ENCODE results near the gene ABHD1.
"Not testable (repeated sequence)": the region's sequence is repeated elsewhere in the genome, so short reads cannot be mapped to it uniquely, and the experiment has no call there.

Gene ABHD1

DNA sequence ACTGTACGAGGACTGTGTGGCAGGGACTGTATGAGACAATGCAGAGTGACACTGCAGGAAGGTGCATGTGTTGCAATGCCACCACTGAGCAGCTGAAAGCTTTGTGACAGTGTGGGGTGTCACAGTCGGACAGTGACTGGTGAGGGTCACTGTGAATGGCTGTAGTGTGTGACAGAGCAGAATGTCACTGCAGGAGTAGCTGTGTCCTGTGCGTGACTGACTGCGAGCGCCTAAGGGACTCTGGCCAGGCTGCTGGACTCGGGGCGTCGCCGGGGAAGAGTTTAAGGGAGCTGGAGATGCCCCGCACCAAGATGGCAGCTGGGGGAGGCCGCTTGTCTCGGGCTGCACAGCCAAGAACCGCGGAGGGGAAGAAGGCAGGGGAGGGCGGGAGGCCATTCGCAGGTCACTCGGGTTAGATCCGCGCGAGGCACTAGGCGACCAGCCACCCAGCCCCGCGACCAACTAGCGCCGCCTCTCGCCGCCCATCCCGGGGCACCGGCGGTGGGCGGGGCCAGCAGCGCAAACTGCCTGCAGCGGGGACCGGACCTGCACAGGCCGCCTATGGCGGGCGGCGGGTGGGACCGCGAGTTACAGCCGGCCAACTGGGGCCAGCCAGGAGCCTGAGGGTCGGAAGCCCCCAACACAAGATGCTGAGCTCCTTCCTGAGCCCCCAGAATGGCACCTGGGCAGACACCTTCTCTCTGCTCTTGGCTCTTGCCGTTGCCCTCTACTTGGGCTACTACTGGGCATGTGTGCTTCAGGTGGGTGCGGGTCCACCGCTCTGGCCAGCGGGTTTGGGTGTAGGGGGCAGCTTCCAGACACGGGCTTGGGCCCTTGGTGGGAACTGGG, at the start of gene ABHD1:
Gene ABHD1, plus strand, starts transcription at position 514 of the 849 bp plus-strand sequence. Its CDS starts 134 bp downstream, at position 648.
- DNase-seq, result peak; percentile 38 to 47

DNA sequence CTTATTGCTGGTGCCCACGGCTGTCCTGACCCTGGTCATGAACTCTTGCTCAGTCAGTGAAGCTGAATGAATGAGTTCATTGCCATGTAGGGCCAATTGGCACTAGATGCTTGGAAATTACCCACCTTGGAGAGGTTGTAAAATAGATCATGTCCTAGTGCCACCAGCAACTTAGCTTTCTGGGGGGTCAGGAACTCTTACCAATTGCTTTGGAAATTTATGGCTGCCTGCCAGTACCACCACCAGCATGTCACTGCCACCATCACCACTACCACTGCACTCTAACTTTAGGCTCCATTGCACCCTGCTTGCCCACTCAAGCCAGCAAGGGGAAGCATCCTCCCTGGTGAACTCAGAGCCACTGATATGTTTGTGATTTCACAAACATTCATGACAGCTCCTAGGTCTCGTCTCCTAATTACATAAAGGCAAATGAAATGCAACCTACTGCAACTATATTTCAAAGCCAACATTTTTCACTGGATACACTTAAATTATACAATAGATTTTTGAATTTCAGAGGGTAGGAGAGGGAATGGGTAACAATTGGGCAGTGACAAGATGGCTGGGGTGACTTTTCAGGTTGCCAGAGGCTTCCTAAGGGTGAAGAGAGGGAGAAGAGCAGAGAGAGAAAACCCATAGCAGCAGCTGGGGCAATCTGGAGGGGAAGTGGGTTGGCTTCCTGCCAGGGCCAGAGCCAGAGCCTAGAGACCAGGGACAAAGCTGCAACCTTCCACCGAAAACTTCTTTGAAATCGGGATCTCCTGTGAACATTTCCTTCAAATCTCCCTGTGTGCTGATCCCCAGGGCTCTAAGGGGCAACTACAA, 48.7 kb upstream of the ABHD1 start:
- peak in 1 of 2 donors; percentile 56 for DNase-seq

DNA sequence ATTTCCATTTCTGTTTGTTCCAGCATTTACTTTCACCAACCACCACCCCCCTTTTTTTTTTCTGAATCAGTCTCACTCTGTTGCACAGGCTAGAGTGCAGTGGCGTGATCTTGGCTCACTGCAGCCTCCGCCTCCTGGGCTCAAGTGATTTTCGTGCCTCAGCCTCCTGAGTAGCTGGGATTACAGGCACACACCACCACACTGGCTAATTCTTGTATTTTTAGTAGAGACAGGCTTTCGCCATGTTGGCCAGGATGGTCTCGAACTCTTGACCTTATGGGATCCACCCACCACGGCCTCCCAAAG, 48.1 kb upstream of the ABHD1 start:
- not testable (repeated sequence) for DNase-seq

DNA sequence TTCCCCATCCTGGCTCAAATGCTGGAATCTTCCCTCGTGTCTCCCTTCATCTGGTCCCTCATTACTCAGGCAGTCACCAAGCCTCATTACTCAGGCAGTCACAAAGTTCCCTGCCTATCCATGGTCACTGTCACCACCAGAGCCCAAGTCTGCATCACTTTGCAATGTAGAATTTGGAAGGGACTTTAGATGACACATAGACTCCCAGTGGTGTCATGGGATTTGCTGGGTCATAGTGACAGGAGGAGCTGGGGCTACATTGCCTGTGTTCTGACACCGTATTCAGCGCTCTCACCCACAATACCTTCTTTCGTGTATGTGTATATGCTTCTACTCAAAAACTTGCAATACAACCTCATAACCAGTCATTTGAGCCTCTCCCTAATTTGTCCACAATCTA, 47.3 kb upstream of the ABHD1 start:
- peak in 1 of 2 donors; percentile 66 for DNase-seq

DNA sequence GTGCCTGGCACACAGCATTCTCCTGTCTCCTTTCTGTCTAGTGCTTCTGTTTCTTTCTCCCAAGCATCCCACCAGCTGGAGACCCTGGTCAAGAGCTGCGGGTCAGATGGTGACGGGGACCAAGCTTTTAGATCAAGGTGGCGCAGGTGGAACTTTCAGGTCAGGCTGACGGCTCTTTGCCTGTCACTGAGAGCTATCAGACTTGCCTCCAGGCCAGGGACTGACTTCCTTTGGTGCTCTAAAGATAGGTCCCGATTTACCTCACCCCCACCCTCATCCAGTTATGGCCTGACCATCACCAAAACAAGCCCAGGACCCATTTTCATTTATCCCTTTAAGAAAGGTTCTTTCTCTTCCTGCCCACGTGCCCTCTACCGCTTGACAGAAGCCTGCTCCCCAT, 46.4 kb upstream of the ABHD1 start:
- no peak for DNase-seq

DNA sequence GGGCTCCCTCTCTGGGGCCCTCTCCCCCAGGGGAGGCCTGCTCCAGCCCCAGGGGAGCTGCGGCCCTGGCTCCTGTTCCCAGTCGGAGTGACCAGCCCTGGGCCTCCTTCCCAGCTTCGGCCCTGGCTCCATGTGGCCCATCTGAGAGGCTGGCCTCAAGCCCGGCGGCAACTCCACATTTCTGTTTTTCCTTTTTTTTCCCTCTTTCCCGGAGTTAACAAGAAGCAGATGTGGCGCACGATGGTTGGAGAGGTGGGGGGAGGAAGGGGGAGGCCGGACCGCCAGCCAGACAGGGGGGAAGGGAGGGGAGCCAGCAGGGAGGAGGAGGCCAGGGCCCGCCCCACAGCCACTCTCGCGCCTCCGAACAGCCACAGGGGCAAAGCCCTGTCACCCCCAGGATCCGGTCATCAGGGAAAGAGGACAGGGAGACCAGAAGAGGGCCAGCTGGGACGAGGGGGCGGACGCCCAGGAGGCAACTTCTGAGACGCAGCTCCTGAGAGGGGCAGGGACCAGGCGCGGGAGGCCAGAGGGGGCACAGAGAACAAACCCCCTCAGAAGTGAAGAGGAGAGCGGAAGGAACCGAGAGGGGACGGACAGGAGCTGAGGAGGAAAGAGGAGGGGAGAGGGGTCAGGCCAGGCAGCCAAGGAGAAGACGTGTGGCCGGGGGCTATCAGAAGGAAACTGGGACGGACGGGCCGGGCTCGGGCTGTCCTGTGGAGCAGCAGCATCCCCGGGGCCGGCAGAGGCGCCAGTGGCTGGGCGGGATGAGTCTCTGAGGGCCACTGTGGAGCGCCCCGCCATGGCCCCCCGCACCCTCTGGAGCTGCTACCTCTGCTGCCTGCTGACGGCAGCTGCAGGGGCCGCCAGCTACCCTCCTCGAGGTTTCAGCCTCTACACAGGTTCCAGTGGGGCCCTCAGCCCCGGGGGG, 45.1 kb upstream of the ABHD1 start, which contains the start of gene EMILIN1:
Gene EMILIN1, plus strand, starts transcription at position 349 of the 928 bp plus-strand sequence. Its CDS starts 451 bp downstream, at position 800.
- no peak for DNase-seq

DNA sequence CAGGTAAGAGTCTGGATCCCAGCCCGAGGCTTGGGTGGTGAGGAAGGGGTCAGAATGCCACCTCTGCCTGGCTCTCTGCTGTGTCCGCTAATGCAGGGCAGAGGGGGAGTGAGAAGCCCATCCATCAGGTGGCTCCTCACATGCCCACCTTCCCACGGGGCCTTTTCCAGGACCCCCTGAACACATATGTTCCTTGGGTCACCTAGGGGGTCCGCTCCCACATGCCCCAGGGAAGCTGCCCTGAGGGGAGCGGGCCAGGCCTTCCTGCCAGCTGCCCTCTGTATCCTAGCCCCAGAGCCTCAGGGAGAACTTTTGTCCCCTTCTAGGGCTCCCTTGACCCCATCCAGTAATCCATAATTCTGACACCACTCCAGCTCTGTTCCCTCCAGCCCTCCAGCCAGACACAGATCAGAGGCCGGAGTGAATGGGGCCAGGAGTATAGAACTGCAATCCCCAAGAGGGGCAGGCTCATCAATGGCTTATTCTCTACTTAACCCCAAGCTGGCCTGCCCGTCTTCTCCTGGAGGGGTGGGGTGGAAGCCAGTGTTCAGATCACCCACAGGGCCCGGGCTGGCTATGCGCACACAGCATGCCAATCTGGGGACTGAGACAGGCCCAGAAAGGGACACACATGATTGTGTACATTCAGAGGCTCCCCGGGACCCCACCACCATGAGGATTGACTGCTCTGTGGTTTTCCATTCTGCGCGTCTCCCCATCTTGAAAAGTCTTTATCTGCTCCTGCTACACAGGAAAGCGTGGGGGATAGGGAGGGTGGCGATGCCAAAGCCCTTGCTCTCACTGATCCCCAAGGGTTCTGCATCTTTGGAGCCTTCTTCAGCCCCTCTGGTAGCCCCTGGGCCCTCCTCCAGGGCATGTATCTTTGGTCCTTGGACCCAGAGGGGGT, 44.1 kb upstream of the ABHD1 start:
- no peak for DNase-seq

DNA sequence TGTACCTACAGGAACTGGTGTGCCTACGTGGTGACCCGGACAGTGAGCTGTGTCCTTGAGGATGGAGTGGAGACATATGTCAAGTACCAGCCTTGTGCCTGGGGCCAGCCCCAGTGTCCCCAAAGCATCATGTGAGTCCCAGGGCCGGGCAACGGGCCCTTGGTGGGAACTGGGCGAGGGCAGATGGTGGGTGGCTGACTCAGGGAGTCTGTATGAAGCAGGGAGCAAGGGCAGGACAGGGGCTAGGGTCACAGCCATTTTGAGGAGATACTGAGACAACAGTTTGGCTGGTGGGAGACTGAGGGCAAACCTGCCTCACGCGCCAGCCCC, 43.5 kb upstream of the ABHD1 start:
- DNase-seq, result peak in 1 of 2 donors; percentile 42

DNA sequence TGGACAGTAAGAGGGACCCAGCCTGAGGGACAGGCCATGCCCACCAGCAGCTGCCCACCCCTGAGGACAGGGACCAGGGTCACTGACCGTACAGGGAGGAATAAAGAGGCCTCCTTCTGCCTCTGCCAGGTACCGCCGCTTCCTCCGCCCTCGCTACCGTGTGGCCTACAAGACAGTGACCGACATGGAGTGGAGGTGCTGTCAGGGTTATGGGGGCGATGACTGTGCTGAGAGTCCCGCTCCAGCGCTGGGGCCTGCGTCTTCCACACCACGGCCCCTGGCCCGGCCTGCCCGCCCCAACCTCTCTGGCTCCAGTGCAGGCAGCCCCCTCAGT, 43.0 kb upstream of the ABHD1 start:
- DNase-seq, result no peak

DNA sequence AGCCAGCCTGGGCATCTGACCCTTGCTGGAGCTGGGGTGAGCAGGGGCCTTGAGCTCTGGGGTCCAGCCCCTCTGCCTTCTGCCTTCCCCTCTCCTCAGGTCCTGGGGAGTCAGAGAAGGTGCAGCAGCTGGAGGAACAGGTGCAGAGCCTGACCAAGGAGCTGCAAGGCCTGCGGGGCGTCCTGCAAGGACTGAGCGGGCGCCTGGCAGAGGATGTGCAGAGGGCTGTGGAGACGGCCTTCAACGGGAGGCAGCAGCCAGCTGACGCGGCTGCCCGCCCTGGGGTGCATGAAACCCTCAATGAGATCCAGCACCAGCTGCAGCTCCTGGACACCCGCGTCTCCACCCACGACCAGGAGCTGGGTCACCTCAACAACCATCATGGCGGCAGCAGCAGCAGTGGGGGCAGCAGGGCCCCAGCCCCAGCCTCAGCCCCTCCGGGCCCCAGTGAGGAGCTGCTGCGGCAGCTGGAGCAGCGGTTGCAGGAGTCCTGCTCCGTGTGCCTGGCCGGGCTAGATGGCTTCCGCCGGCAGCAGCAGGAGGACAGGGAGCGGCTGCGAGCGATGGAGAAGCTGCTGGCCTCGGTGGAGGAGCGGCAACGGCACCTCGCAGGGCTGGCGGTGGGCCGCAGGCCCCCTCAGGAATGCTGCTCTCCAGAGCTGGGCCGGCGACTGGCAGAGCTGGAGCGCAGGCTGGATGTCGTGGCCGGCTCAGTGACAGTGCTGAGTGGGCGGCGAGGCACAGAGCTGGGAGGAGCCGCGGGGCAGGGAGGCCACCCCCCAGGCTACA, 41.4 kb upstream of the ABHD1 start:
- DNase-seq, result no peak

DNA sequence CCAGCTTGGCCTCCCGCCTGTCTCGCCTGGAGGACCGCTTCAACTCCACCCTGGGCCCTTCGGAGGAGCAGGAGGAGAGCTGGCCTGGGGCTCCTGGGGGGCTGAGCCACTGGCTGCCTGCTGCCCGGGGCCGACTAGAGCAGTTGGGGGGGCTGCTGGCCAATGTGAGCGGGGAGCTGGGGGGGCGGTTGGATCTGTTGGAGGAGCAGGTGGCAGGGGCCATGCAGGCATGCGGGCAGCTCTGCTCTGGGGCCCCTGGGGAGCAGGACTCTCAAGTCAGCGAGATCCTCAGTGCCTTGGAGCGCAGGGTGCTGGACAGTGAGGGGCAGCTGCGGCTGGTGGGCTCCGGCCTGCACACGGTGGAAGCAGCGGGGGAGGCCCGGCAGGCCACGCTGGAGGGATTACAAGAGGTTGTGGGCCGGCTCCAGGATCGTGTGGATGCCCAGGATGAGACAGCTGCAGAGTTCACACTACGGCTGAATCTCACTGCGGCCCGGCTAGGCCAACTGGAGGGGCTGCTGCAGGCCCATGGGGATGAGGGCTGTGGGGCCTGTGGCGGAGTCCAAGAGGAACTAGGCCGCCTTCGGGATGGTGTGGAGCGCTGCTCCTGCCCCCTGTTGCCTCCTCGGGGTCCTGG, 40.7 kb upstream of the ABHD1 start:
- DNase-seq, result no peak

DNA sequence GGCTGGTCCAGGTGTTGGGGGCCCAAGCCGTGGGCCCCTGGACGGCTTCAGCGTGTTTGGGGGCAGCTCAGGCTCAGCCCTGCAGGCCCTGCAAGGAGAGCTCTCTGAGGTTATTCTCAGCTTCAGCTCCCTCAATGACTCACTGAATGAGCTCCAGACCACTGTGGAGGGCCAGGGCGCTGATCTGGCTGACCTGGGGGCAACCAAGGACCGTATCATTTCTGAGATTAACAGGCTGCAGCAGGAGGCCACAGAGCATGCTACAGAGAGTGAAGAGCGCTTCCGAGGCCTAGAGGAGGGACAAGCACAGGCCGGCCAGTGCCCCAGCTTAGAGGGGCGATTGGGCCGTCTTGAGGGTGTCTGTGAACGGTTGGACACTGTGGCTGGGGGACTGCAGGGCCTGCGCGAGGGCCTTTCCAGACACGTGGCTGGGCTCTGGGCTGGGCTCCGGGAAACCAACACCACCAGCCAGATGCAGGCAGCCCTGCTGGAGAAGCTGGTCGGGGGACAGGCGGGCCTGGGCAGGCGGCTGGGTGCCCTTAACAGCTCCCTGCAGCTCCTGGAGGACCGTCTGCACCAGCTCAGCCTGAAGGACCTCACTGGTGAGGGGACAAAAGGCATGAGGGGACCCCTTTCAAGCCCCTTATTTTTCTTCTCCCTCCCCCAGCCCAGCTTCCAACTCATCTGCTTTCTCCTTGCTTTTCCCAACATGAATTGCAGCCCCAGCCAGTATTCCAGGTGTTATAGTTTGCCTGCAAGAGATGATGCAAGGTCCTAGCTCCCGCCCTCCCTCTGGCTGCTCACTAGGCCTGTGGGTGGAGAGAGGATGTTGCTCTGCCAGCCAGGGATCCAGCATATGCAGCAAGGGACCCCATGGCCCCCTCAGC, 40.0 kb upstream of the ABHD1 start:
- no peak for DNase-seq

DNA sequence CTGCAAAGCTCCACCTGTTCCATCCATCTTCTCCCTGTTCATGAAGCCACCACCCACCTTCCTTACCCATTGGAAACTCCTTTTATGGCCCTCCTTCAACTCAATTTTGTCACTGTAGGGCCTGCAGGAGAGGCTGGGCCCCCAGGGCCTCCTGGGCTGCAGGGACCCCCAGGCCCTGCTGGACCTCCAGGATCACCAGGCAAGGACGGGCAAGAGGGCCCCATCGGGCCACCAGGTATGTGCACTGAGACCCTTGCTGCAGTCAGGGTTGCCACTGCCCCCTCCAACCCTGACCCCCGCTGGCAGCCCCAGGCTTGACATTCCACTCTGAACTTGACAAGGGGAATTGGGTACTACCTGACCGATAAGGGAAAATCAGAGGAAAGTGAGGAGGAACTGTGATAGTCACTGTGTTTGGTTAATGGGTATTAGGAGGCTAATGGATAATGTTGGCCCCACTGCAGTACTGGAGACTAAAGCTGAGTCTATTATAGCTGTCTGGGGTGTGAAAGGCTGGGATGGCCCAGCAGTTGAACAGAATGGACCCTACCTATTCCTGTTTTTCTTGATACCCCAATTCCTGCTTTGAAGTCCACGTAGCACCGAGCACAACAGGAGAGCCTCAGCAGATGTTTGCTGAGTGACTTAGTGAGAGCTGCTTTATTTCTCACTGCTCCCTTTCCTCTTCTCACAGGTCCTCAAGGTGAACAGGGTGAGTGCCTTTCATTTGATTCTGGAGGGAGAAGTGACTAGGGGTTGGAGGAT, 39.1 kb upstream of the ABHD1 start:
- no peak for DNase-seq

DNA sequence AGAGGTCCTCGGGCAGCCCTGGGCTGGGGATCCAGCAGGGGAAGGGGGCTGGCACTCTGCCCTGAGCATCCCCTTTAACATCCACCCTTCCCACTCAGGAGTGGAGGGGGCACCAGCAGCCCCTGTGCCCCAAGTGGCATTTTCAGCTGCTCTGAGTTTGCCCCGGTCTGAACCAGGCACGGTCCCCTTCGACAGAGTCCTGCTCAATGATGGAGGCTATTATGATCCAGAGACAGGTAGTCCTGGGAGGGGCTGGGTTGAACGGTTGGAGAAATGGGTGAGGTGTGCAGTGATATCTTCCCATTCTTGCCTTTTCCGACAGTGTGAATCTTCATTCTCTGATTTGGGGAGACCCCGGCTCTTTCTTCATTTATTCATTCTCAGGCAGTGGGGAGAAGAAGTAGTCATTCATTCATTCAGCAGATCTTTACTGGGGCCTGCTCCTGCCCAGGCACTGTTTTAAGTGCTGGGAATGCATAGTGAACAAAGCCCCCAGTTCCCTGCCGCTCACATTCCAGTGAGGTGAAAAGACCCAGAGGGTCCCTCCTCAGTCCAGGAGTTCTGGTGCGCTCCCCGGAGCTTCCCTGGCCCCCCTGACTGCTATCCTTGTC, 38.4 kb upstream of the ABHD1 start:
- DNase-seq, result no peak

DNA sequence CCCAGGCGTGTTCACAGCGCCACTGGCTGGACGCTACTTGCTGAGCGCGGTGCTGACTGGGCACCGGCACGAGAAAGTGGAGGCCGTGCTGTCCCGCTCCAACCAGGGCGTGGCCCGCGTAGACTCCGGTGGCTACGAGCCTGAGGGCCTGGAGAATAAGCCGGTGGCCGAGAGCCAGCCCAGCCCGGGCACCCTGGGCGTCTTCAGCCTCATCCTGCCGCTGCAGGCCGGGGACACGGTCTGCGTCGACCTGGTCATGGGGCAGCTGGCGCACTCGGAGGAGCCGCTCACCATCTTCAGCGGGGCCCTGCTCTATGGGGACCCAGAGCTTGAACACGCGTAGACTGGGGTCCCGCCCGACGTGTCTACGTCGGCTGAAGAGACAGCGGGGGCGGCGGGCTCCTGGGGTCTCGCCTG, 37.9 kb upstream of the ABHD1 start:
- DNase-seq, result peak; percentile 53 to 64

DNA sequence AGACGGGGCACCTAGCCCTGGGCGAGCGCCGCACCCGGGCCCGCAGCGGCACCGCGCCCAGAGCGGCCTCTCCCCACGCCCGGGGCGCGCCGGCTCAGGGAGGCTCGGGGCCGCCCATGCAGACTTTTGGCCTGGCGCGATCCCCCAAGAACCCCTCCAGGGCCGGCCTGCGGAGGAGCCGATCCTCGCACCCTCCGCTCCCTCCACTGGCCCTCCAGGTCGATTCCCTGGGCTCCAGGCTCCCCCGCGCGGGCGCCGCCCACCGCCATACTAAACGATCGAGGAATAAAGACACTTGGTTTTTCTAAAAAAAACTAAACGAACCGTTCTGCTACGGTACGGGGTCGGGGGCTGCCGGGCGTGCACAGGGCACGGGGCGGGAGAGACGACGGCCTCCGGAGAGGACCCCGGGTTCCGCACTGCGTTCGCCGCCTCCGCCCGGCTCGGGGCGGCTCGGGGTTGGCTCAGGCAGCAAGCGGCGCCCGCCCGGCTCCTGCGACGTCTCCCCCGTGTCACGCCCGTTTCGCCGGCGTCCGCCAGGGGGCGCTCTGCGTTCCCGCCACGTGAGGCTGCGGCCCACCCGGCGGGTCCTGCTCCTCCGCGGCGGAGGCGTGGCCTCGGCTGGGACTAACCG, 37.4 kb upstream of the ABHD1 start:
- peak; percentile 90 to 99 for DNase-seq

DNA sequence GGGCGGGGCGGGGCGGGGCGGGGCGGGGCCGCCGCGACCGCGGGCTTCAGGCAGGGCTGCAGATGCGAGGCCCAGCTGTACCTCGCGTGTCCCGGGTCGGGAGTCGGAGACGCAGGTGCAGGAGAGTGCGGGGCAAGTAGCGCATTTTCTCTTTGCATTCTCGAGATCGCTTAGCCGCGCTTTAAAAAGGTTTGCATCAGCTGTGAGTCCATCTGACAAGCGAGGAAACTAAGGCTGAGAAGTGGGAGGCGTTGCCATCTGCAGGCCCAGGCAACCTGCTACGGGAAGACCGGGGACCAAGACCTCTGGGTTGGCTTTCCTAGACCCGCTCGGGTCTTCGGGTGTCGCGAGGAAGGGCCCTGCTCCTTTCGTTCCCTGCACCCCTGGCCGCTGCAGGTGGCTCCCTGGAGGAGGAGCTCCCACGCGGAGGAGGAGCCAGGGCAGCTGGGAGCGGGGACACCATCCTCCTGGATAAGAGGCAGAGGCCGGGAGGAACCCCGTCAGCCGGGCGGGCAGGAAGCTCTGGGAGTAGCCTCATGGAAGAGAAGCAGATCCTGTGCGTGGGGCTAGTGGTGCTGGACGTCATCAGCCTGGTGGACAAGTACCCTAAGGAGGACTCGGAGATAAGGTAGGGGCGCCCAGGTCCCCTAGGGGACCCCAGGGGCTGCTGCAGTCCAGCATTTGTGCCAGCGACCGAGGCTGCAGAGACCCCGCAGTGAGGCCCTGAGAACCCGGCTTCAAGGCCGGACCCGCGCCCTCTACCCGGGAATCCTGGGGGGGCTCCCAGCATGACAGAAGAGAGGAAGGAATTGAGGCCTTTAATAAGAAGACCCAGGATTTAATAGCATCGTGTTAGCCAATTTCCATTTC, 36.7 kb upstream of the ABHD1 start, which contains the start of gene KHK:
Gene KHK, plus strand, starts transcription at position 49 of the 870 bp plus-strand sequence. Its CDS starts 488 bp downstream, at position 537.
- DNase-seq, result no peak

Measured in inflammatory macrophage treated with lipopolysaccharide for 1 hour (primary cell).